Activated CD4-positive, CD25-positive, alpha-beta regulatory T cell treated with anti-CD3 and anti-CD28 coated beads, Interleukin-2, amount 50 U/mL, for 16 hours (primary cell): ENCODE data around the gene AS3MT.
"Not testable (repeated sequence)": the region's sequence is repeated elsewhere in the genome, so short reads cannot be mapped to it uniquely, and the experiment has no call there.

Experiments
- DNase-seq: peaks from one replicate; pipeline ENCODE4 v3.0.0-alpha.2; 2020; ENCODE audit warnings: low read depth, low spot score

AS3MT gene

DNA sequence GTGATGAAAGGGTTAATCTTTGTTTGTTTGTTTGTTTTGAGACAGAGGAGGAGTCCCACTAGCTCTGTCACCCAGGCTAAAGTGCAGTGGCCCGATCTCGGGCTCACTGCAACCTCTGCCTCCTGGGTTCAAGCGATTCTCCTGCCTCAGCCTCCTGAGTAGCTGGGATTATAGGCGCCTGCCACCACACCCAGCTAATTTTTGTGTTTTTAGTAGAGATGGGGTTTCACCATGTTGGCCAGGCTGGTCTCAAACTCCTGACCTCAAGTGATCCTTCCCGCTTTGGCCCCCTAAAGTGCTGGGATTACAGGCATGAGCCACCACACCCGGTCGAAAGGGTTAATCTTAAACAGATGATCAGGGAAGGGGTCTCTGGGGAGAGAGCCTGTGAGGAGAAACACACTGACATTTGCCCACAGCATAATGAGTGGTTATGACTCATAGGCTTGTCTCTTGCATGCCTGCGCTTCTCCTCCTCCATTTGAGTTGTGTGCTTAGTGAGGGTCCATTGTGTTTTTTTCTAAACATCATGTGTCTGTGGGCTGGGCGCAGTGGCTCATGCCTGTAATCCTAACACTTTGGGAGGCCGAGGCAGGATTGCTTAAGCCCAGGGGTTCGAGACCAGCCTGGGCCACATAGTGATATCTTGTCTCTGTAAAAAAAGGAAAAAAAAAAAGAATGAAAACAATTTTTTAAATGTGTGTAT is 13.4 kb upstream of the AS3MT start:
- not testable (repeated sequence) for DNase-seq

DNA sequence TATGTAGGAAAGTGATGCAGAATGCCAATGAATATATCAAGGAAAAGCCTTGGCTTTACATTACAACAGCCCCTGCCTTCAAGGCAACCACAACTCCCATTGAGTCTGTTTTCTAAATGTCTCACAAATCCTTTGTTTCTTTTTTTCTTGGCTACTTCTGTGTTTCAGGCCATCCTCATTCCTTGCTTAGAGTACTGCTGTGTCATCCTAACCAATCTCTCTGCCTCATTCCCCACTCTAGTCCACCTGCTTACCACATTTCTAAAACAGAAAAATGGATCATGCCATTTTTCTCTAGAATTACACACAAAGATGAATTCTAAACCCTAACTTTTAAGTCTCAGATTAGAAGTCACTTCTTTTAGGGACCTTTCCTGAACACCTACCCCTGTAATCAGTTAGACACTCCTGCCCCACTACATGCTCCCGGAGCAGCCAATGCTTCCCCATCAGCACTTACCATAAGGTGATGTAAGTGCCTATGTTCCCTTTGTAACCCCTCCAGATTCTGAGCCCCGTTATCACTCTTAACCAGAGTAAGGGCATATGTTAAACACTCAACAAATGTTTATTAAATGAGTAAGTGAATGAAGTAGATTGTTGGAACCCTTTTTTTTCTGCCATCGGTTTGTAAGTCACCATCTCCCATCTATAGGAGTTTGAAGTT is 12.4 kb upstream of the AS3MT start:
- DNase-seq: no peak

- DNase-seq: no peak
Measured at GRCh38 chr10:102859911-102860310, 9.4 kb upstream of the AS3MT start.

GRCh38 chr10:102863660-102864059 is 5.6 kb upstream of the AS3MT start:
- DNase-seq: no peak

GRCh38 chr10:102865620-102866019 is 3.6 kb upstream of the AS3MT start:
- DNase-seq: no peak

GRCh38 chr10:102868911-102869257 is 386 bp upstream of the AS3MT start:
- no peak for DNase-seq

- no peak for DNase-seq
Measured at GRCh38 chr10:102870221-102870620, 951 bp downstream of the AS3MT start.

DNA sequence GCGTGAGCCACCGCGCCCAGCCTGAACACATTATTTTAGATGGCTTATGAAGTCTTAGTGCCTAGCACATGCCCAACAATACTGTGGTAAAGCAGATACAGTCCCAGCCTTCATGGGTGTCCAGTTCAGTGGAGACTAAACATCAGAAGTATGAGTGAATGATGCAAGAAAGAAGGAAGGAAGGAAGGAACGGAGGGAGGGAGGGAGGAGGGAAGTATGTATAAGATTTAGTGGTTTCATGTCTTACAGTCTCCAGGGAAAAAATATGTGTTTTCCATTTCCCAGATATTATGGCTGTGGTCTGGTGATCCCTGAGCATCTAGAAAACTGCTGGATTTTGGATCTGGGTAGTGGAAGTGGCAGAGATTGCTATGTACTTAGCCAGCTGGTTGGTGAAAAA is 2.9 kb downstream of the AS3MT start:
- DNase-seq: no peak

GRCh38 chr10:102876747-102877153 is 7.5 kb downstream of the AS3MT start:
- DNase-seq: no peak

DNA sequence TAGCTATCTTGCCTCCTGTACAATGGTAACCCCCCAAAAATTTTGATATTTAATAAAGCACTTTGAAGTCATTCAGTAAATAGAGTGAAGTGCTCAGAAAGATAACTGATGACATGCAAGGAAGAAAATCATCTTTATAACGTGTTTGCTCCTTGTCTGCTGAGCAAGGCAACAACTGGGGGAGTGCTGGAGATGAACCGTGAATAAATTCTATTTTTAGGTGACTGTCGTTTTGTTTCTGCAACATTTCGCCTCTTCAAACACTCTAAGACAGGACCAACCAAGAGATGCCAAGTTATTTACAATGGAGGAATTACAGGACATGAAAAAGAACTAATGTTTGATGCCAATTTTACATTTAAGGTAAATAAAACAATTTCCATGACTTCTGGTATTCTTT is 9.4 kb downstream of the AS3MT start:
- no peak for DNase-seq

DNA sequence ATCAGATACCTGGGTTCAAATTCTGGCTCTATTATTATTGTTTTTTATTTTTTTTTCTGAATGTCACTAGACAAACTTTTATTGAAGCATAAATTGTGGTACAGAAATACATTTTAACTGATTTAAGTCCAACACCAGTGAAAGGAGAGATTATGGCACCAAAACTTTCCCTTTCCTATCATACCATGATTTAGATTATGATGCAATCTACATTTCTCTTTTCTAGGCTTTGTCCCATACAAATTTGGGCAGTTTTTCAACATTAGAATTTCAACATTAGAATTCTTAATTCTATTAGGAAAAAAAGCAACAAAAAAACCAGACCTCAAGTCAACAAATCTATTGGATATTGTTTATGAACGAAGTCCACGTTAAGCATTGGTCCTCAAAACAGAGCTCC is 11.0 kb downstream of the AS3MT start:
- DNase-seq: no peak

DNA sequence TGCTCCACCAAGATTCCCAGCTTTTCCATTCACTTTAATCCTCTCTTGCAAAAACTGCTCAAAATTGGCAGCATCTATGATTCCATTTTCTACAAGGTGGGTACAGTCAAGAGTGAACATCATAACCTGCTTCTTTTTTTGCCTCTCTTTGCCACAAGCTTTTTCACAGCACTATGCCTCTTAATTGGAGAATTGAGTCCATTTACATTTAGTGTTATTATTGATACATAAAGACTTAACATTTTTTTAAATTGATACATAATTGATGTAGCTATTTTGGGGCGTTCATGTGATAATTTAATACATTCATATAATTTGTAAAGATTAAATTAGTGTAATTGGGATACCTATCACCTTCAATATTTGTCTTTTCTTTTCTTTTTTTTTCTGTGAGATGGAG is 18.8 kb downstream of the AS3MT start:
- DNase-seq: no peak

GRCh38 chr10:102894466-102895213 is 25.4 kb downstream of the AS3MT start:
- no peak for DNase-seq

DNA sequence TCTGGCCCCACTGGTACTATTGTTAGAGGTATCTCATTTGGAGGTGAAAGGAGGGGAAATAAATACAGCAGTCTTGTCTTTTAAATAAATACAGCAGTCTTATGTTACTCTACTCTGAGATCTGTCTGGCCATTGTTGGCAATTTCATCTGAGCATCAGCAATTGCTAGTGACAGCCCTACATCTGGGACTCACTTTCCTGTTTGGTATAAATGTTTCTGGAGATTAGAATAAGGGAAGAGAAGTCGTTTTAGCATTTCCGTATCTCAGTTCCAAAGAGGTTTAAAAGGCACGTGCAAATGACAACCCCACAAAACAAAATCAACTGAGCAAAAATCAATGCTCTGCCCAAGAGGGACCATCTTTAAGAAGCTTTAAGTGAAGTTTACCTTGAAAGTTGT is 30.7 kb downstream of the AS3MT start:
- no peak for DNase-seq

DNA sequence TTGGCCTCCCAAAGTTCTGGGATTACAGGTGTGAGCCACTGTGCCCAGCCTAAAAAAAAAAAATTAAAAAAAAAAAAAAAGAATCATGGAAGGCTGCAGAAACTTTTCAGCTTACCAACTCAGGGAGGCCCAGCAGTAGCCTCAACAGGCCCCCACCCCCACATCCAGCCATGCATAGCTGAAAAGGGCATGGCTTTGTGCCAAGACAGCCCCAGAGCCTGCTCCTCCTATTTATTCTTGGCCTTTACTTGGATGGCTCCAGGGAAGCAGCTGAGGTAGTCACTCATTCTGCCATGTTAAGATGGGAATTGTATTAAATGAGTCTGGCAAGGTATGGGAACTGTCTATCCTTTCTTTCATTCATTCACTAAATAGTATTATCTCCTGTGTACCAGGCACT is 35.1 kb downstream of the AS3MT start:
- no peak for DNase-seq

GRCh38 chr10:102906507-102906906 is 37.2 kb downstream of the AS3MT start:
- no peak for DNase-seq

DNA sequence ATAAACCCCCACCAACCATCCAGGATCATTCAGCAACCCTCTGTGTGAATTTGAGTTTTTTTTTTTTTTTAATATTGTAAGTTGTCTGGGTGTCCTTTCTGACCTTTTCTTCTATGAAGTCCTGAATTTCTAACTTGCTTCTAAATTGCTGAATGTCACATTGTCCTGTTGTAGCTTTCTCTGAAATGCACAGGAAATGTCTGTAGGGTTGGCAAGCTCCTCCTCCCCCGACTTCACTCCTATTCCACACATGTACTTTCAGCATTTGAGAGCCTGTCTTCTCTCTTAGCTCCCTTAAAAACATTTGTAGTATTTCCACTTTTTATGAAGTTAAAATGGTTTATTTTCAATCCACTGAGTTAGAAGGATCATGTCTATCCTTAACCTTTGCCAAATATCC is 45.5 kb downstream of the AS3MT start:
- DNase-seq: no peak

- no peak for DNase-seq
Measured at GRCh38 chr10:102916173-102916572, 46.9 kb downstream of the AS3MT start.

- DNase-seq: peak; percentile 65
Measured at GRCh38 chr10:102917314-102917961, 48.2 kb downstream of the AS3MT start.

DNA sequence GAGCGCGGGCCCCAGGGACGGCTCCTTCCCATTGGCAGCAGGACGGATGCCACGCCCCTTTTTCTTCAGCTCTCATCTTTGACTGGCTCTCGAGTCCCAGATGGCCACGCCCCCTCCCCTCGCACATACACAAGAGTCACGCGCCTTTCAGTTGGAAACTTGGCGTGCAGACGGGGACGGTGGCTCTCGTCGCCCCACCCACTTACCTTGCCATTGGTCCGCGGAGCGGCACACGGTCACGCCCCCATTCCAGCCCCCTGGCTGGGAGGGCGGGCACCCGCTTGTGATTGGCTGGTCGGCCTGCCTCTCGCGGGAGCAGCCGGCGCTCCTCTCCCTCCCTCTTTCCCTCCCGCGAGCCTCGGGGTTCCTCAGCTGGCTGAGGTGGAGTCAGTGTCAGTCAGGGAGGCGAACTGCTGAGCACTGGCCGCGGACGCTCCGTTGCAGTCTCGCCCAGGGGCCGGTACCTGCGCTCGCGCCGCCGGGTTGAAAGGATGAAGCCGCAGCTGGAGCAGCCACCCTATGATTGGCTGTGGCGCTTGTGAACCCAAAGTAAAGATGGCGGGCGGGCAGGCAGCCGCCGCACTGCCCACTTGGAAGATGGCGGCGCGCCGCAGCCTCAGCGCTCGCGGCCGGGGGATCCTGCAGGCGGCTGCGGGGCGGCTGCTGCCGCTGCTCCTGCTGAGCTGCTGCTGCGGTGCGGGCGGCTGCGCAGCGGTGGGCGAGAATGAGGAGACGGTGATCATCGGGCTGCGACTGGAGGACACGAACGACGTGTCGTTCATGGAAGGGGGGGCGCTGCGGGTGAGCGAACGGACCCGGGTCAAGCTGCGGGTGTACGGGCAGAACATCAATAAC is 48.9 kb downstream of the AS3MT start, which contains the start of gene CNNM2:
CNNM2 (plus strand) TSS at position 333 of the 855 bp plus-strand sequence; CDS start at position 520, 187 bp downstream.
- peak; percentile 99 for DNase-seq

DNA sequence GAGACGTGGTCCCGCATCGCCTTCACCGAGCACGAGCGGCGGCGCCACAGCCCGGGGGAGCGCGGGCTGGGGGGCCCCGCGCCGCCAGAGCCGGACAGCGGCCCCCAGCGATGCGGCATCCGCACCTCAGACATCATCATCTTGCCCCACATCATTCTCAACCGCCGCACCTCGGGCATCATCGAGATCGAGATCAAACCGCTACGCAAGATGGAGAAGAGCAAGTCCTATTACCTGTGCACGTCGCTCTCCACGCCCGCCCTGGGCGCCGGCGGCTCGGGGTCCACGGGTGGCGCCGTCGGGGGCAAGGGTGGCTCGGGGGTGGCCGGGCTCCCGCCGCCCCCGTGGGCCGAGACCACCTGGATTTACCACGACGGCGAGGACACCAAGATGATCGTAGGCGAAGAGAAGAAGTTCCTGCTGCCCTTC is 49.6 kb downstream of the AS3MT start:
- DNase-seq: no peak
